Measurements from ENCODE around the gene FLNB. TPM values are rescaled to one million over a fixed set of nuclear protein-coding genes. Genes with fewer than 3 reads are reported as not detected.
A peak's percentile ranks its signal among the peaks of the same experiment; 100 is the strongest.

The FLNB gene
- total RNA-seq, 1 experiment from 2014 or later: 83.4 TPM

- Mint-ChIP-seq H3K4me1 (no peaks in the 10 kb centered on the region), H3K4me3 (no peak overlapping the region), H3K27me3 (ENCODE audit: low read depth) (no peaks in the 10 kb centered on the region), H3K27ac (peak overlapping the region in 1 of 3 experiments; percentile 35; a peak in 1 of 7 replicates), H3K9me3 (no peaks in the 10 kb centered on the region), H3K36me3 (ENCODE audit: insufficient read depth in 1 of 3, low read depth in 3 of 3) (no peaks in the 10 kb centered on the region)
- WGBS (ENCODE audit: extremely low coverage, insufficient read length, low lambda C conversion rate): no CpG with 5 or more reads among the region's 7 CpGs
- Histone ChIP-seq H2AFZ (ENCODE audit: low read length) (no peak overlapping the region), H3K14ac (ENCODE audit: insufficient read depth, low read length) (no peak overlapping the region; the same call in 1 of the 2 replicates), H2BK5ac (ENCODE audit: insufficient read length, low read length) (no peak overlapping the region), H2BK20ac (ENCODE audit: low read depth, low read length, poor library complexity, severe bottlenecking) (no peak overlapping the region), H3K4ac (ENCODE audit: low read depth, low read length) (no peak overlapping the region), H4K8ac (replicated peaks; ENCODE audit: insufficient read length, low read depth, low read length) (no peak overlapping the region), H3K9ac (ENCODE audit: extremely low read depth, insufficient read length, low read length) (no peak overlapping the region), H4K20me1 (ENCODE audit: control insufficient read depth, insufficient read depth, insufficient read length) (no peaks in the 10 kb centered on the region), H3K4me2 (ENCODE audit: insufficient read depth, insufficient read length, low read length) (no peak overlapping the region), H3K27ac (ENCODE audit: insufficient read length, low read depth, low read length) (no peak overlapping the region), H3K9me3 (ENCODE audit: control insufficient read depth, low read depth, low read length) (no peaks in the 10 kb centered on the region), H3K4me1 (ENCODE audit: insufficient read depth, low read length) (no peaks in the 10 kb centered on the region; the same call in 1 of the 2 replicates), H3T11ph (ENCODE audit: low read length) (no peak overlapping the region), H2BK15ac (ENCODE audit: low read depth, low read length) (no peak overlapping the region), H3K27me3 (ENCODE audit: insufficient read depth, low read length) (no peaks in the 10 kb centered on the region), H3K23me2 (ENCODE audit: insufficient read length, low read depth, low read length, poor library complexity, severe bottlenecking) (no peaks in the 10 kb centered on the region), H2BK120ac (ENCODE audit: low read depth, low read length, poor library complexity, severe bottlenecking) (no peak overlapping the region), H4K5ac (ENCODE audit: insufficient read length, low read depth, low read length) (no peak overlapping the region), H3K23ac (ENCODE audit: insufficient read length, low read depth, low read length) (no peak overlapping the region), H3K18ac (ENCODE audit: insufficient read length, low read depth, low read length) (no peak overlapping the region), H4K91ac (ENCODE audit: insufficient read length, low read depth, low read length) (no peak overlapping the region), H3K56ac (ENCODE audit: insufficient read length, low read depth, low read length) (no peak overlapping the region), H2BK12ac (ENCODE audit: insufficient read length, low read depth, low read length) (no peak overlapping the region), H3K79me2 (ENCODE audit: insufficient read depth, low read length) (no peaks in the 10 kb centered on the region), H2AK5ac (ENCODE audit: insufficient read length, low read length) (no peak overlapping the region), H3K79me1 (ENCODE audit: insufficient read depth, low read depth, low read length, poor library complexity, severe bottlenecking) (no peaks in the 10 kb centered on the region)
- TF ChIP-seq CTCF (conservative IDR thresholded peaks at IDR 0.05): no peak
- no peak for DNase-seq
Measured at GRCh38 chr3:58000306-58001085, 7.7 kb upstream of the FLNB start.

All from H9 (cell line).